Fibroblast of the aortic adventitia (primary cell): Measurements from ENCODE around the gene FLACC1. TPM values are rescaled to one million over a fixed set of nuclear protein-coding genes. Genes with fewer than 3 reads are reported as not detected.
A peak's percentile ranks its signal among the peaks of the same experiment; 100 is the strongest.
"Not testable (repeated sequence)": the region's sequence is repeated elsewhere in the genome, so short reads cannot be mapped to it uniquely, and the experiment has no call there.

Experiments used
- DNase-seq: peaks from one replicate; pipeline ENCODE4 v3.0.0-alpha.2; 2010; ENCODE audit warnings: low read depth
- H3K4me3 ChIP-seq: 2 replicates; pipeline ENCODE4 v1.5.1; 2011; ENCODE audit warnings: low read depth, mild to moderate bottlenecking, control low read depth, low read length, moderate library complexity
- total RNA-seq: library from RNA; depleted of rRNA; stranded (reverse); fragments of >200 nt; gene quantifications from 2 replicates; pipeline ENCODE4 v1.2.3, GENCODE V29; 2012; ENCODE audit warnings: low replicate concordance
- TF ChIP-seq, protein P1 (sequence below): IDR thresholded peaks from 2 replicates; pipeline ENCODE4 v1.5.1; 2011; ENCODE audit warnings: mild to moderate bottlenecking, low read length, control low read depth, inconsistent platforms; ENCODE audit not compliant: insufficient read depth

FLACC1 gene
- total RNA-seq, 1 donor = 1.2 TPM

DNA sequence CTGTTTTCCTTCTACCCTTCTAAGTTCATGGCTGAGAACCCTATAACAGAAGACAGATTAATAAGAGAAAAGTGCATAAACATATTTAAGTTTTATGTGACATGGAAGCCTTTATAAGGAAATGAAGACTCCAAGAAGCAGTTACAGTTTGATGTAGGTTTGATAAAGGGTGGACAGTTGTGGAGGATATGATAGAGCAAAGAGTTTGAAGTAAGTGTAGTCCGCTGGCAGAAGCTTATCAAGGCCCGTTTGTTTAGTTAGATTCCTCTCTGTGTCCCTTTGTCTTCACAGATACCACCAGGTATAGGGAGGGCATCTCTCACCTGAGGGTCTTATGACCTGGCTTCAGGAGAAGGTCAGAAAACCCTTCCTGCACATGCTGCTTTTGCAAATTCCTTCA is 107.3 kb downstream of the FLACC1 start:
- H3K4me3 ChIP-seq = no peak overlapping the region
- no peak for DNase-seq
- TF ChIP-seq, protein P1, sequence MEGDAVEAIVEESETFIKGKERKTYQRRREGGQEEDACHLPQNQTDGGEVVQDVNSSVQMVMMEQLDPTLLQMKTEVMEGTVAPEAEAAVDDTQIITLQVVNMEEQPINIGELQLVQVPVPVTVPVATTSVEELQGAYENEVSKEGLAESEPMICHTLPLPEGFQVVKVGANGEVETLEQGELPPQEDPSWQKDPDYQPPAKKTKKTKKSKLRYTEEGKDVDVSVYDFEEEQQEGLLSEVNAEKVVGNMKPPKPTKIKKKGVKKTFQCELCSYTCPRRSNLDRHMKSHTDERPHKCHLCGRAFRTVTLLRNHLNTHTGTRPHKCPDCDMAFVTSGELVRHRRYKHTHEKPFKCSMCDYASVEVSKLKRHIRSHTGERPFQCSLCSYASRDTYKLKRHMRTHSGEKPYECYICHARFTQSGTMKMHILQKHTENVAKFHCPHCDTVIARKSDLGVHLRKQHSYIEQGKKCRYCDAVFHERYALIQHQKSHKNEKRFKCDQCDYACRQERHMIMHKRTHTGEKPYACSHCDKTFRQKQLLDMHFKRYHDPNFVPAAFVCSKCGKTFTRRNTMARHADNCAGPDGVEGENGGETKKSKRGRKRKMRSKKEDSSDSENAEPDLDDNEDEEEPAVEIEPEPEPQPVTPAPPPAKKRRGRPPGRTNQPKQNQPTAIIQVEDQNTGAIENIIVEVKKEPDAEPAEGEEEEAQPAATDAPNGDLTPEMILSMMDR = no peak

DNA sequence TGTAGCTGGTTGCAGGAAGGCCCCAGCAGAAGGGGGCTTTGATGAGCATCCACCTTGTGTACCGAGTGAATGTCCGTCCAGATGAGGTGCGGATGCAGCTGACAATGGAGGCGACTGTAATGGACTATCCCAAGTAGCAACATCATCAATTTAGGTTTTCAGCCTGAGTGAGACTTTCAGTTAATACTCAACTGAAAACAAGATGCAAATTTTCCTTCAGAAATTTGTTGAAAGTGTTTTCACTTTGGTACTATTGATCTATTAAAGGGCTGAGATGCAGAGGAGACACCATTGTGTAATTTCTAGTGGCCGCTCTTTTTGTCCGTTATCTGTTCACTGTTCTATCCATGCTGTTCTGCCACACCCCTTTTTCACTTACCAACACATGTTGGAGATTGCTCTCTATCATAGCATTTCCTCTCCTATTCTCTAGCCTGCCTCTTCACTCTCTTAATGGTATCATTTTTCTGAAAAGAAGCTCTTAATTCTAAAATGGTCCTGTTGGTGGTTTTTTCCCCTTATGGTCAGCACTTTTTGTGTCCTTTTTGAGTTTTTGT is 108.8 kb downstream of the FLACC1 start:
- no peak overlapping the region for H3K4me3 ChIP-seq
- TF ChIP-seq, protein P1 = no peak
- DNase-seq = no peak

DNA sequence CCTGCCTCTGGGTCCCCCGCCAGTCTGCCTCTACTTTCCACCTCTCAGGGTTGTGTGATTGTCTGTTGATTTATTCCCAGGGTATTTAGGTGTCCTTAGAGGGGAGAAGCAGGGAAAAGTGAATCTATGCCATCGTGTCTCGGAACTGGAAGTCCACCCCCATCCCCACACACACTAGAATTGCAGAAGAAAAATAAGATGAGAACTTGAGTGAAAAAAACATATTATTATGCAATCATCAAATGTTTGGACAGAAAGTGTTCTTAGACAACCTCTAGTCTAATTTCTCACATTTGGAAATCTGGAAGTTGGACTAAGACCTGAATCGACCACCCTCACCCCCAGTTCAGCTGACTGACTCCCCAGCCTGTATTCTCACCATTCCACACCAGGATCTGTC is 110.9 kb downstream of the FLACC1 start:
- DNase-seq = no peak
- TF ChIP-seq, protein P1 = no peak
- H3K4me3 ChIP-seq = no peak overlapping the region

DNA sequence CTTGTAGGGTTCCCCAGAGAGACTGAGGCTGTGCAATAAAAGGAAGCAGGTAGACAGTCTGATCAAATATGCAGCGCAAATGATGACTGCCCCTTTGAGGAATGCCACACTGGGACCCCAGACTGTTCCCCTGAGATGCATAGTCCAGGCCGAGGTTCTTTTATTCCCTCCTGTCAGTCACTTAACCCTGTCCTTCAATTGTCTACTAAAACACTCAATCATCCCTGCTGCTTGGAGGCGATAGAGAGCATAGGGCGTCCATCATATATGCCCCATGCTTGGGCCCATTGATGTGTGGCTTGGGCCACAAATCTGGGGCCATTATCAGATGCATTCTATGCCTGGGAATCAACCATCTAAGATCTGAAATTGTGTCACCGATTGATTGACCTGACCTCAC is 112.3 kb downstream of the FLACC1 start:
- no peak overlapping the region for H3K4me3 ChIP-seq
- no peak for DNase-seq
- TF ChIP-seq, protein P1 = no peak

DNA sequence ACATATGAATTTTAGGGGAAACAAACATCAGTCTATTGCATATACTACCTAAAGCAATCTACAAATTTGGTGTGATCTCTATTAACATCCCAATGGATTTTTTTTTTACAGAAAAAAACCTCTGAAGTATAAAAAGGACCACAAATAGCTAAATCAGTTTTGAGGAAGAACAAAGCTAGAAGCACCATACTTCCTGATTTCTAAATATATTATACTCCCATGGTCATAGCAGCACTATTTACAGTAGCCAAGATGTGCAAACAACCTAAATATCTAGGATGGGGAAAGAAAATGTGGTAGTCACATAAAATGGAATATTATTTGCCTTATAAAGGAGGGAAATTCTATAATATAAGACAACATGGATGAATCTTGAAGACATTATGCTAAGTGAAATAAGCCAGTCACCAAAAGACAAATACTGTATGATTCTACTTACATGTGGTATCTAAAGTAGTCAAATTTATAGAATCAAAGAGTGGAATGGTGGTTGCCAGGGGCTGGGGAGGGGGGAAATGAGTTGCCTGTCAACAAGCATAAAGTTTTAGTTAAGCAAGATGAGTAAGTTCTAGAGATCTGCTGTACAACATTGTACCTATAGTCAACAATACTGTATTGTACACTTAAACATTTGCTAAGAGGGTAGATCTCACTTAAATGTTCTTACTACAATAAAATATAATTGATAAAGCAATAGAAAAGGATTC is 114.4 kb downstream of the FLACC1 start:
- H3K4me3 ChIP-seq = no peak overlapping the region
- no peak for DNase-seq
- TF ChIP-seq, protein P1 = no peak

DNA sequence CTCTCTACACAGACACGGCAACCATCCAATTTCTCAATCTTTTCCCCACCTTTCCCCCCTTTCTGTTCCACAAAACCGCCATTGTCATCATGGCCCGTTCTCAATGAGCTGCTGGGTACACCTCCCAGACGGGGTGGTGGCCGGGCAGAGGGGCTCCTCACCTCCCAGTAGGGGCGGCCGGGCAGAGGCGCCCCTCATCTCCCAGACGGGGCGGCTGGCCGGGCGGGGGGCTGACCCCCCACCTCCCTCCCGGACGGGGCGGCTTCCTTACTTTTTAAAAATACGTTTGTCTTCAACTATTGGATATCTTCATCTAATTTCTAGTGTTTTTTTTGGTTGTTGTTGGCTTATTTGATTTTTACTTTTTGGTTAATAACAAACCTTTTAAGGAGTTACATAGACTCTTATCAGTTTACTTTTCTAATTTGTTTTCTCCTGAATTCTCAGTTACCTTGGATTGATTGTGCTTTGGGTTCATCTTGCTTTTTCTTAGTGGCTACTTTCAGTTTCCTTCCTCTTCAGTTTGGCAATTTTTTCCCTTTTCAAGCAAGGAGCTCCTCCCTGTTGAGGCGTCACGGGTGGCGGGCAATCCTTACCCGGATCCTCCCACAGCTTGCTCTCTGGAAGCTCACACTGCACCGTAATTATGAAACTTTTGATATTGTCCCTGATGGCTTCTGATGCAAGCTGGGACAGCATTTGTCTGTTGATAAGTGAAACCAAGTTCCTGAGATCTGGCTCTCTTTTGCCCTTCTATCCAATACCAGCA is 117.8 kb downstream of the FLACC1 start:
- peak; percentile 77 for DNase-seq
- H3K4me3 ChIP-seq = not testable (repeated sequence)

Other genes starting within 250 kb of the FLACC1 start
- 71.5 and 134 TPM in 2 replicates for gene CFLAR, start 241.2 kb downstream of the FLACC1 start, total RNA-seq
- 4.8 and 9.1 TPM in 2 replicates for gene CASP10, start 174.2 kb downstream of the FLACC1 start, total RNA-seq
- 26.8 and 28.6 TPM in 2 replicates for gene CASP8, start 96.8 kb downstream of the FLACC1 start, total RNA-seq
- gene TRAK2, start 94.1 kb upstream of the FLACC1 start, total RNA-seq = 22.7 and 74.7 TPM in 2 replicates
- gene STRADB, start 94.4 kb upstream of the FLACC1 start, total RNA-seq = 47.6 and 57.6 TPM in 2 replicates